Measurements from ENCODE around the gene MAP3K6. TPM values are rescaled to one million over a fixed set of nuclear protein-coding genes. Genes with fewer than 3 reads are reported as not detected.

The MAP3K6 gene
- total RNA-seq, 1 donor from 2014 or later = 46.6 TPM

DNA sequence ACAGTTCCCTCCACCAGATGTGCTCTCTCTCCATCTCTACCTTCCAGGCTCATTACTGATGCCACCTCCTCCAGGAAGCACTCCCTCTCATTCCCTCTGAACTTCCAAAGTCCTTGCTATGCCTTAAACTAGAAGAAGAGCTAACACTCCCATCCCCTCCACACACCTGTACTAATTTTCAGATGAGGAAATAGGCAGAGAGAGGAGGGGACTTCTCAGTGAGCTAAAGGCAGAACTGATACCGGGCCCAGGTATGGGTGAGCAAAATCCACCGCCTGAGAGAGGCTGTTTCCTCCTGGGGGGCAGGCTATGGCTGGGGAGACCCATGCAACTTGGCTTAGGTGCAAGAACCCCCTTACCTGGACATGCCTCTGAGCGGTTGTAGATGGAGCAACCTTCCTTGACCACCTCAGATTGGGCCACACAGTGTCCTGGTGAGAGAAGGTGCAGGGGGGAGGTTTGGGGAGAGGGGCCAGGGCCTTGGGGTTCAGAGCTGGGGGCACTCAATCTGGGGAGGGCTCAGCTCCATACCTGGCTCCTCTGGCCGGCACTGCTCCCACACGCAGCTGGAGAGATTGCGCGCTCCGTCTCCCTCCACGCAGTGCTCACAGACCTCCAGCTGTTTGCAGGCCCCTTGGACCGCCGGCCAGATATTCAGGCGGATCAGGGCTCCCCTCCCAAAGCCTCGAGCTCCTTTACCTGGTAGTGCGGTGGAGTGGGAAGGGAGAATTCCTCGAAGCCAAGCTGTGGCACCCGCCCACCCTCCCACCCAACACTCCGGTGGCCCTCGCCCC lies 15.4 kb upstream of the MAP3K6 start:
- no peak for DNase-seq
- intact Hi-C loops (cut with micrococcal nuclease) = no loop called here
- ATAC-seq = no peak

DNA sequence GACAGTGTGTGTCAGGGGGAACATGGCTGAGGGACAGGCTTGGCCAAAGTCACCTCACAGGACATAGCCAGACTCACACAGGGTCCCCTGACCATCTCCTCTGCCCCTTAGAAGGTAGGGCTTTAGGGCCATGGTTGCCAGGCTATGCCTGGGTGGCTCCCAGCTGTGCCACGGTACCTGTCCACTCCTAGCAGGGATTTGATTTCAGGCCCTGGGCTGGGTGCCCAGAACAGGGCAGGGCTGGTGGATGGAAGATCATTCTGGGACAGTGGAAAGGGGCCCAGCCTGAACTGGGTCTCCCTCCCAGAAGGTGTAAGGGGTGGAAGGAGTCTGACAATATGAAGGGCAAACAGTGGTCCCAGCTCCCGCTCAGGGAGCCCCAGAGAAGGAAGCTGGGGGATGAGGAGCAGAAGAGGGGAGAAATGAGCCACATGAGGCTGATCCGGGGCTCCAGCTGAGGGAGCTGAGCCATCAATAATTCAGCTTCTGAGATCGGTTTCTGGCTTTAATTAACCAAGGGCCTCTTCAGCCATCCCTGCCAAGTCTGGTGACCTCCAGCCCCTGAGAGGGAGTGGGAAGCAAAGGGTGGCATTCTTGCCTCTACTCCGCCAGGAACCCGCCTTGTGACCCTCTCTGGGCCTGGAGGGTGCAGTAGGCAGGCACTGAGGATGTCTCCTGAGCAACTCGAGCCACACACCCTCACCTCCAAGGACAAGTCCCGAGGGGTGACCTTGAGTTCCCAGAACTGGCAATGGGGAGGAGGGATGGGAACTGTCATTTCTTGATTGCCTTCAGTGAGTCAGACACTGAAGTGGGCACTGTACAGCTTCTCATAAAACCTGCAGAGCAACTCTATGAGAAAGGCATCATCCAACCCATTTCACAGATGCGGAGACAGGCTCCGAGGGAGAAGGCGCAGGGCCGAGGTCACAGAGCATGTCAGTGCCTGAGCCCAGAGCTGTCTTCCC lies 14.3 kb upstream of the MAP3K6 start:
- no peak for DNase-seq
- ATAC-seq = peak; percentile 62
- intact Hi-C loops (cut with micrococcal nuclease) = no loop called here

DNA sequence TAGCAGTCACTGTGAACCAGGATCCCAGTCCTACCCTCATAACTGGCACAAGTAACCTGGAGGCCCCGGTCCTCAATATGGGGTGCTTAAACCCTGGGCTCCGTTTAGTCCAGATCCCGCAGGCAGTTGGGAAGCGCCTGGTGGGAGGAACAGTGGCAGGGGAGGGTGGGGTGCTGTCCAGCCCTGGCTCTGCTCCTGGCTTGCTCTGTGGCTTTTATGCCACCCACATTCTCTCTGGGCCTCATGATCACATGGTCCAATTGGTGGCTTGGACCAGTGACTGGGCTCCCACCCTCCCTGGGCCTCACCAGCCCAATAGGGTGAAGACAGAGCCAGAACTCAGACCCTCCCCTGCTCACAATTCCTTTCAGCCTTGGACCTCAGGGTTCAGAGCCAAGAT lies 13.5 kb upstream of the MAP3K6 start:
- no peak for DNase-seq
- ATAC-seq = no peak
- intact Hi-C loops (cut with micrococcal nuclease) = no loop called here

DNA sequence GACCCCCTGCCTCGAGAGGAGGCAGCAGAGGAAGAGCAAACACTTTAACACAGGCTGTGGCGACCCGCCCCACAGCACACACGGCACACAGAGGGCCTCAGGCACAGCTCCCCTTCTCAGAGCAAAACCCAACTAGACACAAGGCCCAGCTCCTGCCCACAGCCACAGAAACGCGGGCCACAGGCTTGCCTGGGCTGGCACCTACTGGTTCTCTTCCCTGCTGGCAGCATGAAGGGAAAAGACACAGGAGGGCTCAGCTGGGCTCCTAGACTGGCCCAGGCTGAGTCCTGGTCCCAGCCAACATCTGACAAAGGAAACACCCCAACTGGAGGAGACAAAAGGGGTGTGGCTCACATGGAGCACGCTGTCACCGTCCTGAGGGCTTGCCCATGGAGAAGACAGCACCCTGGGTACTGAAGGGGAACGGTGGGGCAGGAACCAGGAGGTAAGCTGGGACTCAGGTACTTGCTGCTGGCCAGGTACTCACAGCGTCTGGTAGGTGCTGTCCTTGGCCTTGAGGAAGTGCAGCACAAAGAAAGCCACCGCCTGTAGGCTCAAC lies 12.9 kb upstream of the MAP3K6 start:
- ATAC-seq = no peak
- intact Hi-C loops (cut with micrococcal nuclease) = no loop called here

DNA sequence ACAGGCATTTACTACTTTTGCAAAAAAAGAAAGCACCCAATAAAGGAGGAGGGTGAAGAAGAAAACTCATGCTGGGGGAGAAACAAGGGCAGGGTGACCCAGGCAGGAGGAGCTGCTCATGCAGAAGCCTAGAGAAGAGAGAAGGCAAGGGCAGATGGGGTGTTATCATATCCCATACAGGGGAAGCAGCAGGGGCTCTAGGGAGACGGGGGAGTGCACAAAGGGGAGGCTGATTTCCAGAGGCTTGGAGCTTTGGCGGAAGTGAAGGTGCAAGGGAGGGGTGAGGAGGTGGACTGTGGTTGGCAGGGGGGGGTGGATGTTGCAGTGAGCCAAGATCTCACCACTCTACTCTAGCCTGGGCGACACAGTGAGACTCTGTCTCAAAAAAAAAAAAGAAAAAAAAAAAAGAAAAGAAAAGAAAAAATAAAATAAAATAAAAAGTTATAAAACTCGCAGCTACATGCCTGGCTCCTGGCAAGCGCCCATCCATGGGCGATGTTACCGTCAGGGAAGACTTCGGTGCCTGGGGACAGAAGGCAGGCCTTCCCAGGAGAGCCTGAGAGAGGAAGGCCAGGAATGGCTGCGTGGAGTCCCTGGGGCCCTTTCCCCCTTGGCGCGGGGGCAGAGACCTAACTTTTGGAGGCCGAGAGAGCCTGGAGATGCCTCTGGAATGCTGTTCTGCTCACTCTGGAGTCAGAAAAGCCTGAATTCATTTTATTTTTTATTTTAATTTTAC lies 11.2 kb upstream of the MAP3K6 start:
- intact Hi-C loops (cut with micrococcal nuclease) = no loop called here
- DNase-seq = no peak
- no peak for ATAC-seq

More for the DNA sequence above, 12.9 kb upstream of the MAP3K6 start:
- no peak for DNase-seq

DNA sequence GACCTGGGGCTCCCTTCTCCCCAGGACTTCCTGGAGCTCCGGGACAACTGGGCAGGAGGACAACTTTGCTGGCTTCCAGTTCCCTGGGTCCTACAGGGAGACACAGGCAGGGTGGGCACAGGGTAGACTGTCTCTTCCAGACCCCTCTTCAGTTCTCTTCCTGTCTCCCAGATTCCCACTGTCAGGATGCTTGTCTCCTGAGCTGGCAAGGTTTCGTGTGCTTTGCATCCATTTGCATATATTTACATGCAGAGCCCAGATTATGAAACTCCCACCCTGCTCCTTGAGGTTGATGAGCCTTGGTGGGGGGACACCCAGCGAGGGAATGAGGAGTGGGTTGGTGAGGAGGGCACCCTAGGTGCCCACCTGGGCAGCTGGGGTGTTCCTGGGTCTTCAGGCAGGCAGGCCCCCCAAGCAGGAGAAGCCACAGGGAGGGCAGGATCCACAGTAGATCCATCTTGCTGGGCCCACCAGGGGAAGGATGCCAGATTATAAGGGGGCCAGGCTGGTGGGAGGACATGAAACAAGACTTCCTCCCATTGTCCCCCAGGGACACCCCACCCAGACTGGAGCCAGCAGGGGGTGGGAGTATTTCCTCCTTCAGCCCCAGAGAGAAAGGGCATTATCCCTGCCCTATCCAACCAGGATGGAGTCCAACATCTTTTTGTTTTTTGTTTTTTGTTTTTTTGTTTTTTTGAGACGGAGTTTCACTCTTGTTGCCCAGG lies 7.8 kb upstream of the MAP3K6 start, which contains the start of gene FCN3:
FCN3 (minus strand) TSS at position 463 of the 725 bp plus-strand sequence; CDS start at position 457, 6 bp downstream.
- ATAC-seq = peak; percentile 49
- intact Hi-C loops (cut with micrococcal nuclease) = no loop called here
- DNase-seq = no peak

DNA sequence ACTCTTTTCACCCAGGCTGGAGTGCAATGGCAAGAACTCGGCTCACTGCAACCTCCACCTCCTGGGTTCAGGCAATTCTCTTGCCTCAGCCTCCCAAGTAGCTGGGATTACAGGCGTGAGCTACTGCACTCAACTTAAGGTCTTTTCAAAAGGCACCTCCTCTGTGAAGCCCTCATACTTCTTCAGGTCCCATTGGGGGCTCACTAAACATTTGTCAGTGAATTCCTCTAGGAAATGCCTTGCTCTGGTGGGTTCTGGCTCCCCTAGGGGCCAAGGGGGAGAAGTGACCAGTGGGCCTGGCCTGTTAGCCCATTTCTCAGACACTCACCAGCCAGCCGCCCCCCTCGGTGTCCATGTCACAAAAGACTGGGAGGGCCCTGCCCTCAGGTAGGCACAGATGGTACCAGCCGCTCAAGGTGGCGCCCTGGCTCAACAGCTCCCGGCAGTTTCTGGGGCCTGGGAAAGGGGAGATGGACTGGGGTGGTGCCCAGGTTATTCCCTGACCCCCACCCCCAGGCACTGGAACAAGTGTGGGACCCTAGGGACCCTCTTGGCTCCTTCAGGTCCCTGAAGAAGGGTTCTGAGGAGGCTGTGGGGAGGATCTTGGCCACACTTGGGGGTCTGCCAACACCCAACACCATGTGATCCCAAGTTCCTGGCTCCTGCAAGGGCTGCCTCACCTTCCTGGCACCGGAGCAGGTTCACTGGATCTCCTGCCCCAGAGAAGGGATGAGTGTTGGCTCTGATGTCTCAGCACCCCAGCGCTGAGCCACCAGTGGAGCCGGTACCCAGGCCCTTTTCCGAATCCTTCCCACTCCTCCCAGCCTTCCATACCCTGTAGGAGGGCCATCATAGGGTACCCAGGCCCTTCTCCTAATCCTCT lies 6.3 kb upstream of the MAP3K6 start:
- intact Hi-C loops (cut with micrococcal nuclease) = no loop called here
- DNase-seq (no peak), ATAC-seq (no peak)

DNA sequence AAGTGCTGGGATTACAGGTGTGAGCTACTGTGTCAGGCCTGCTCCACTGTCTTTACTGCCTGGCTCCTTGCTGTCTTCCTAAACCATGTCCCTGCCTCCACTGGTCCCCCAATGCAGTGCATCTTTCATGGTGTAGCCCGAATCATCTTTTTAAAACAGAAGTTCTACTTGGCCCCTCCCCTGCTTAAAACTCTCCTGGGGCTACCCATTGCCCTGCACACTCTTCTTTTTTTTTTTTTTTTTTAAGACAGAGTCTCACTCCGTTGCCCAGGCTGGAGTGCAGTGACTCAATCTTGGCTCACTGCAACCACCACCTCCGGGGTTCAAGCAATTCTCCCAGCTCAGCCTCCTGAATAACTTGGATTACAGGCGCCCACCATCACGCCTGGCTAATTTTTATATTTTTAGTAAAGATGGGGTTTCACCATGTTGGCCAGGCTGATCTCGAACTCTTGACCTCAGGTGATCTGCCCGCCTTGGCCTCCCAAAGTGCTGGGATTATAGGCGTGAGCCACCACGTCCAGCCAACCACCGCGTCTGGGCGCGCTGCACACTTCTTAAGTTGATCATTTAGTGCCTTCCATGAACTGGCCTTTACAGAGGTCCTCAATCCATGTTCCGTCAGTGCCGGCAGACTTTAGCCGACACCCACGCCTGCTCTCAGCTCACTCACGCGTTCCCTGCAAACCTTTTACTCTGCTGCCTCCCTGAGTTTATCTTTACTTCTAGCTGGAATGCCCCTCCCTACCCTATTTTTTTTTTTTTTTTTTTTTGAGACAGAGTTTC lies 5.5 kb upstream of the MAP3K6 start:
- intact Hi-C loops (cut with micrococcal nuclease) = no loop called here
- DNase-seq (no peak), ATAC-seq (no peak)

DNA sequence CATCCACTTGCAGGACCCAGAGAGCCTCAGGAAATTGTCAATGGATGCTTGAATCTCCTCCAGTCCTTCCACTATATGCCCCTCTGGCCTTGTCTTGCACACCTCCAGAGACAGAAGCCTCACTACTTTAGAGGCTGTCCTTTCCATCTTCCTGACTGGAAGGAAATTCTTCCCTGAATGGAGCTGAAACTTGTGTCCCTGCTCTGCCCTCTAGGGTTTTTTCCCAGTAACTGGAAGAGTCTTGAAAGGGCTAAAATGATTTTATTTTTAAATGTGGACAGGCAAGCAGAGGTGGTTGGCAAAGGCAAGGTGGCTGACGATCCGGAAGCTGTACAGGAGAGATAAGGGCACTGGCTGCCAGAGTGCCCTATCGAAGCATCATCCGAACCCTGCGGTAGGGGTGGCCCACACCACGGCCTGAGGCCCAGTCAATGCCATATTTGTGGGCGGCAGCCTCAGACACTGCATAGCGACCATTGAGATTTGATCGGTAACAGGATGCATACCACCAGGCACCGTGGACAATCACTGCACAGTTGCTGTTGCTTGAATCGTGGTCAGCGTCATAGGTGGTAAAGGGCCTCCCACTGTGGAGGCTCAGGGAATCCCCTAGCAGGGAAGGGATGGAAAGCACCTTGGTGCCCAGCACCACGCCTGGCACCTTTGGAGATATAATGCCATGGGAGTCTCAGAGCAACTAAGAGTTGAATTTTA lies 2.3 kb upstream of the MAP3K6 start:
- intact Hi-C loops (cut with micrococcal nuclease) = no loop called here
- no peak for ATAC-seq
- no peak for DNase-seq

DNA sequence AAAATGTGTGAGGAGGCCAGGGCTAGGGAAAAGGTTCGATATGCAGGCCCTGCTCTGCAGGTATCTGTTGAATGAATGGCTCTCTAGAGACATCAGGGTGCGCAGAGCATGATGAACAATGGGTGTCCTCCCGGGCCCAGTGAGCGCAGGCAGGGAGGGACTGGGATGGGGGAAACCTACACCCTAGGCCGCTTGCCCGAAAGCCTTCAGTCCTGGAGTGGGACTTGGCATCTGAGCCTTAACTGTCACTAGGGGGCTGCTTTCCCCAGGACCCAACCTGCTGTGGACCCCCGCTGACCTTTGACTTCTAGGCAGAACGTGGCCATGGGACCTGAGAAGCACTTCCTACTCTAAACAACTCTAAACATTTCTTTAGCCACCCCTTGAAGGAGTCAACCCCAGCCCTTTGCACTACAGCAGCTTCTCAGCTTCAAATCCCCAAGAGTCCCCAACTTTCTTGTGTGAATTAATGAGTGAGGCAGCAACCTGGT lies 444 bp upstream of the MAP3K6 start:
- no peak for DNase-seq
- intact Hi-C loops (cut with micrococcal nuclease) = no loop called here
- no peak for ATAC-seq

DNA sequence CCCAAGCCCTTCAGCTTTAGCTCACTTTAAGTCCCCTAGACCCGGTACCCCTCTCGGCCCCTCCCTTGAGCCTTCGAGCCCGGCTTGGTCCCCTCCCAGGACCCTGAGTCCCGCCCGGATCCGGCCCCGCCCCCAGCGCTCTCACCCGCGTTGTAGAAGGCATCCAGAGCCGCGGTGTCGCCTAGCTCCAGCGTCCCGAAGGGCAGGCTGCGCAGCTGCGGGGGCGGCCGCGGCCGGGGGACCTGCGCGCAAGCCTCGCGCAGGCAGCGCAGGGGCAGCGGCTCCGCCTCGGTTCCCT lies 699 bp downstream of the MAP3K6 start:
- ATAC-seq (peak; percentile 75), DNase-seq (peak; percentile 96)
- intact Hi-C loops (cut with micrococcal nuclease) = no loop called here

DNA sequence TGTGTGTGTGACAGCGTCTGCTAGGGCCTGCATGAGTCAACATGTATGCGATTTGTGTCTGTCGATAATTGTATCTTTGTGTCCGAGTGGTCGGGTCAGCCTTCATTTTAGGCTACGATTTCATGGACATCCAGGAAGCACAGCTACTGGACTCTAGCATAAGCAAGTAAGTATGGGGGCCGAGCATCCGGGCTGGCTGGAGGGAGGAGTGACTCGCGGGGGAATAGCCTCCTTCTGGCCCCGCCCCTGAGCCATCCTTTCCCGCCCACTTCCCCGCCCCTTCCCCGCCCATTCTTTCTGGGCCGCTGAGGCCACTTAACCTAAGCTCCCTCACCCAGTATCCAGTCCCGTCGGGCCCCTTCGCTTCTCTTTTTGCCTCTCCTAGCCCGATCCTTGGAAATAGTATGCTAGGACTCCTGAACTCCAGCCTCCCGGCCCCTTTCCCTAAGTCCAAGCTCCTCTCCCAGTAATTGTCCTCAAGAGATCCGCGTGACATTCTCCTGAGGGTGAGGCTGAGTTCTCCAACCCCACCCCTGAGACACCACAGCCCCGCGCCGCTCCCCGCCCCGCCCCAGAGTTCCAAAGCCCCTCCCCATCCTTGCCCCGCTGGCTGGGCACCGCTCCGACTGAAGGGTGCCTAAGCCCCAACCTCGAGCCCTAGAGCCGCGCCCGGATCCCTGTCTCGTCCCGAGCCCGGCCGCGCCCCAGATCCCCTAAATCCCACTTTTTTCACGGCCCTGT lies 1.2 kb downstream of the MAP3K6 start:
- intact Hi-C loops (cut with micrococcal nuclease) = no loop called here
- ATAC-seq (peak; percentile 79), DNase-seq (peak; percentile 92)

DNA sequence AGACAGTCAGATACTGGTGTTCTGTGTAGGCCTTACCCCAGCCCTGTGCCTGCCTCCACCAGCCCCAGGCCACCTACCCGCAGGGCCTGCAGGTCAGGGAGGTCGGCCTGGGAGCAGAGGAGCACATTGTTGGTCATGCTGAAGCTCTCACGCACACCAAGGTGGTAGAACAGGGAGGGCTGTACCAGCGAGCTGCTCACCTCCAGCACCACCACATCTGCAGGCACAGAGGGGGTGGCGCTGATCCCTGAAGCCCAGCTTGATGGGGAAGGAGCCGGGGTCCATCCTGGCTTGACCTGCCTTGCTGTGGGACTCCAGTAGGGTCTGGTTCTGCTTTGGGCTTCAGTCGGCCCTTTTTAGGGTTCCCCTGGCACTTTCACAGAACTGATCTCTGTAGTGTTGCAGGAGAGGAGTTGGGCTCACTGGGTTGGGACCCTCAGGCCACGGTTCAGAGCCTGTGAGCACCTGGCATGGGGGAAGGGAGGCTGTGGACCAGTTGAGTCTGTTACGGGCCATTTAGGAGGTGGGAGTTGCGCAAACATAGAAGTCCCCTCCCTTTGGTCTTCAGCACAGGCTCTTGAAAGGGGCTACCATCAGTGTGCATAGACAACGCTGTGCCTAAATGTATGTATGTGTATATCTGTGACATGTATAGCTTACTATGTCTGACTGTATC lies 1.9 kb downstream of the MAP3K6 start:
- DNase-seq (no peak), ATAC-seq (no peak)
- intact Hi-C loops (cut with micrococcal nuclease) = no loop called here

DNA sequence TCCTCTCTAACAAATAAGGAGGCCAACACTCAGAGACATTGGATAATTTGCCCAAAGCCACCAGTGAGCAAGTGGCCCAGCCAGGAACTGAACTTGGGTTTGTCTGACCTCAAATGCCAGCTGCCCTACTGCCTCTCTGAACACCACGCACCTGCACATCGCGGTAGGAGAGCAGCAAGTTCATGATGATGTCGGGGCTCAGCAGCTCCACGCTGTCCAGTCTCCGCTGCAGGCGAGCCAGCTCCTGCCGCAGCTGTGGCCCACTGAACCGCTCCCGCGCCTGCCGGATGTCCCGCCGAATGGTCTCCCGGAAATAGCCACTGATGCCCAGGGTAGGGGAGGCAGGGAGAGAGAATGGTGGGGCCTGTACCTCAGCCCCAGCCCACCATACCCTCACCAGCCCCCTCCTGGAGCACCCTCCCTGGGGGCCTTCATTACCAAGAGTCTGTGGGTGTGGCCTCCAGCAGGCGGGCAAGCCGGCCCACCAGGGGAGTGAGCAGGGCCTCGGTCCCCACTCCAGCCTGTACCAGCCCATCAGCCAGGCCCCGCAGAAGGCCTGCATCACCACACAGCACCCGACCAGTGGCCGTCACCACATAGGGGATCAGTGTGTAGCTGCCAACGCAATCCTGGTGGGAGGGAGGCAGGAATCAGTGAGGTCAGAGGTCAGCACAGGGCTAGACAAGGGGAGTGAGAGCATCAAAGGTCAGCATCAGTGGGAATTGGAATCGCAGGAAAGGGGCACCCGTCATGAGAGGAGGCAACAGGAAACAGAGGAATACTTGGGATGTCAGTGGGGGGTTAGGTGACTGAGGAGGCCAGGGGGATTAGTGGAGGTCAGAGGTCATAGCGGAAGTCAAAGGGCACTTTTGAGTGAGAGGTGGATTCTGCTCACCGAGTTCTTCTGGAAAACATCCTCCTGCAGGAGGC lies 2.7 kb downstream of the MAP3K6 start:
- no peak for ATAC-seq
- no peak for DNase-seq
- intact Hi-C loops (cut with micrococcal nuclease) = no loop called here
